Dedifferentiated amniotic fluid mesenchymal stem cell (primary cell): Measurements from ENCODE around the gene SECISBP2.
"Not testable (repeated sequence)": the region's sequence is repeated elsewhere in the genome, so short reads cannot be mapped to it uniquely, and the experiment has no call there.

Source experiments
- DNase-seq: peaks from one replicate; pipeline ENCODE4 v3.0.0-alpha.2; 2016; ENCODE audit errors: extremely low spot score

SECISBP2 gene

DNA sequence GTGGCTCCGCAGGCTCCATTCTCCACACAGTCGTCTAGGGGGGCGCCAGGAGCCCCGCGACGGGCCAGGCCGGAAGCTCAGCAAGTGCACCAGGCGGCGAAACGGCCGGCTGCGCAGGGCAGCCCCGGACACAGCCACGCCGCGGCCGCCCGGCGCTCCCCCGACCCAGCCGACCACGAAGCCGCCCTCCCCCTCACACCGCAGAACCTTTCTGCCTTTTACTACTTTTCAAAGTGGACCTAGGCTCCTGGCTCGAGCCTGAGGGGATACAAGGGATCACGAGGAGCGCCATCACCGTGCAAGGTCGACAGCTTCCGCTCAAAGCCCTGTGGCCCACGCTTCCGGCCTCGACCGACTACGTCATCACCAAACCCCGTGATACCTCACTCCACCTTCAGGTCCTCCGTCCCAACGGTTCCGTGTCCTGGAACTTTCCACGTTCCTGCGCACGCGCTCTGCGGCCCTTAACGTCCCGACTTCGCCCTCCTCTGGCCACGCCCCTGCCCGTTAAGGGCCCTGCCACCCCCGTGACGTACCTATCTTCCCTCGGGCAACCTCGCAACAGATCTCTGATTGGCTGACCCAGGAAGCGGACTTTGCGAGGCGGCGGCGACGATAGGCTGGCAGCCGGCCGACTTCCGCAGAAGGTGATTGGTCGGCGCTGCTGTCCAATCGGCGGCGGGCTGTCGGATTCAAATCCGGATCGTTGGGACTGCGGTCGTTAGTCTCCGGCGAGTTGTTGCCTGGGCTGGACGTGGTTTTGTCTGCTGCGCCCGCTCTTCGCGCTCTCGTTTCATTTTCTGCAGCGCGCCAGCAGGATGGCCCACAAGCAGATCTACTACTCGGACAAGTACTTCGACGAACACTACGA, 7.6 kb upstream of the SECISBP2 start, which contains the start of gene CKS2:
Gene CKS2 (plus strand): TSS at position 721 of the 871 bp plus-strand sequence. CDS start 98 bp downstream, at position 819.
- peak; percentile 100 for DNase-seq

DNA sequence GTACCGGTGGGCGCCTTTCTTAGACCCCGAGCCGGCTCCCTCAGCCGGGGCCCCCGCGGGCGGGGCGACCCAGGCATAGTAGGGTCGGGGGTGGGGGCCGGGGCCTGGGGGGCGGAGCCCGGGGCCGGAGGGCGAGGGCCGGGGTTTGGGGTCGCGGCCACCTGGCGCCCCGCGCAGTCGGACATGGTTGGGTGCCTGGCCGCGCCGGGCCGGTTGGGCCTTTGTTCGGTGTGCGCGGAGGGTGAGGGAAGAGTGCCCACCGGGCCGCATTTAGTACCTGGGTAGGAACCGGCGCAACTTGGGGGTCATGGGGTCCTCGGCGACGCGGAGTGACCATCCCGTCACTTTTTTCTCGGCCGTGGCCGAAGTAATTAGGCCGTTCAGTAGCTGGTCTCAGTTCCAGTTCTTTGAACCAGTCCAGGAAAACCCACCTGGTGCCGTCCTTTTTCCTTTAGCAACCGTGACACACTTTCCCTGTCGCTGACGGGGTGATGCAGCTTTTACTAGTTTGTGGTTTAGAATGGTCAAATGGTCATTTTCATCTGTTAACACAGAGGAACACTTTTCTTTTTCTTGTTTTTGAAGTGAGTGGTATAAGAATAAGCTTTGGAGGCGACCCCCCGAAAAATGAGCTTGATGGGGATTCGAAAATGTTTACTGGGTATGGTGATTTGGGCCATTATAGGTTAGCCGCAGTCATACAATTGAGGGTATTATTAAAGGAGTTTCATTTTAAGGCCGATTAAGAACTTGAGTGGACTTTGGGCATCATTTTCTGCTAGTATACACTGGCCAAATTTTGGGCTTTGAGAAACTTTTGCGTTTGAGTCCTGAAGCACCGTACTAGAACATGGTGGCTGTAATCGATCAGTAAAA, 6.7 kb upstream of the SECISBP2 start:
- no peak for DNase-seq

DNA sequence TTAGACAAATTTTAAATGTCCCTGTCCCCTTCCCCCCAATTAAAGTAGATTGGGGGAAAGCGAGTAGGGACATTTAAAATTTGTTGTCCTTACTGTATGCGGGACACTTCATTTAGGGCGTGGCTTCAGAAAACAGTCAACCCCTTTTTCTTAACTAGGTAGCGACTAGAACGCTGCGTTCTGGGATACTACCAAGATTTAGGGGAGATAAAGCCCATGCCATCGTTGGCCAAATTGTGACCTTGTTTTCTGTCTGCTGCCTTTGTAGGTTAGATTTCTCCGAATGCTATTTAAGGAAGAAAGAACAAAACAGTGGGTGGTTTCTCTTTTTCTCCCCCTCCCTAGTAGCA, 6.1 kb upstream of the SECISBP2 start:
- peak; percentile 17 for DNase-seq

DNA sequence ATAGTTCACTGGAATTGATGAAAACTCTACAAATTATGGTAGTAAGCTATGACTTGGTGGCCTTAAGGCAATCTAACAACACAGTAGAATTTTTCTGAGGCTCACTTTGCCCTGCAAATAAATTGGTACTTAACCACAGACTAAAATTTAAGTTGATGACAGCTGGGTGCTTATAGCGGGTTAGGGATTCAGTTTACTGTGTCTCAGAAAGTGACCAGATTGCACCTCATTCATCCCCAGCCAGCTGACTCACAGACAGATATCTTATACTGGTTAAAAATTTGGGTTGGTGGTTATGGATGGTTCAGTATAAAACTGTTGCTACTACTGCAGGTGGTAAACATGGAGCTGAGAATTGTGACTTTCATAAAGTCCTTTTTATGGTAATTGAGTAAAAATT, 4.5 kb upstream of the SECISBP2 start:
- no peak for DNase-seq

DNA sequence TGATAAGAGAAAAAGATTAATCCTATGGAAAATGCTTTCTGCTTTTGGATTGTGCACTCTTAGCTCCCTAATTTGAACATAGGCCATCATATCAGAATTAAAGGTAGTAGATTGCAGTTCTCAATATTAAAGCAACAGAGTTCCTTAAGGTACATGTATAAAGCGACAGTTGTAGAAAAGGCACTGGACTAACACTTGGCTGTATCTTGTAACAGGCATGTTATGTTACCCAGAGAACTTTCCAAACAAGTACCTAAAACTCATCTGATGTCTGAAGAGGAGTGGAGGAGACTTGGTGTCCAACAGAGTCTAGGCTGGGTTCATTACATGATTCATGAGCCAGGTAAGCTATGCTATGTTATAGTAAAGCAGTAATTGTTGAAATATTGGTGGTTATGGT, 3.3 kb upstream of the SECISBP2 start:
- no peak for DNase-seq

DNA sequence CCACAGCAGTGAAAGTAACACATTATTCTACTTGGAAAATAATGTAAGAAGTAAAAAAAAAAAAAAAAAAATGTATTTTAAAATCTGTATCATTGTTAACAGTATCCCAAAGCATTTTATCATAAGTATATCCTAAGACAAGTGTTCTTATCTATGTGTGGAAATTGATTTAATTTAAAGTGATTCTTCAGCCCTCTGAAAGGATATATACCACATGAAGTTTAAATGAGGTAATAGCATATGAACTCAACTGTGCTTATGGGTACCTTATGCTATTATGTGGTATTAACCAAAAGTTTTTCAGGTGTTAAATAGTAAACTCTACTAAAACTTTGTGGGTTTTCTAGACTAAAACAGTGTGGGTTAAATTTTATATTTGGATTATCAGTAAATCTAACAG, 2.8 kb upstream of the SECISBP2 start:
- DNase-seq = no peak

DNA sequence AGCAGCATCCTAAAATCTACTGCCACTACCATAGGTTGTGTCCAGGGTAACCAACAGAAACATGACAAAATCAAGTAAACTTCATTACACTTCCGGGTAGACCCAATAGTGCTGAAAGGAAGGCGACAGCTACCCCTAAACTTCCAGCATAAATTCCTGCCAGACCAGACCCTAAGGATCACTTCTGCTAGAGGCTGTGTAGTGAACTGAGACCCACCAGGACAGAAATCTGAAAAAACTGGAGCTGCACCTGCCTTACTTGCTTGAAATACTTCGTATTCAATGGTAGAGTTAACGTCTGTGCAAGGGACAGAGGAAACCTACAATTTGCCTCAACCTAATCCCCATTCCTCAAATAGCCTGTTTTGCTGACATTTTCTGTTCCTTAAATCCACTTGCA, 1.0 kb upstream of the SECISBP2 start:
- no peak for DNase-seq

DNA sequence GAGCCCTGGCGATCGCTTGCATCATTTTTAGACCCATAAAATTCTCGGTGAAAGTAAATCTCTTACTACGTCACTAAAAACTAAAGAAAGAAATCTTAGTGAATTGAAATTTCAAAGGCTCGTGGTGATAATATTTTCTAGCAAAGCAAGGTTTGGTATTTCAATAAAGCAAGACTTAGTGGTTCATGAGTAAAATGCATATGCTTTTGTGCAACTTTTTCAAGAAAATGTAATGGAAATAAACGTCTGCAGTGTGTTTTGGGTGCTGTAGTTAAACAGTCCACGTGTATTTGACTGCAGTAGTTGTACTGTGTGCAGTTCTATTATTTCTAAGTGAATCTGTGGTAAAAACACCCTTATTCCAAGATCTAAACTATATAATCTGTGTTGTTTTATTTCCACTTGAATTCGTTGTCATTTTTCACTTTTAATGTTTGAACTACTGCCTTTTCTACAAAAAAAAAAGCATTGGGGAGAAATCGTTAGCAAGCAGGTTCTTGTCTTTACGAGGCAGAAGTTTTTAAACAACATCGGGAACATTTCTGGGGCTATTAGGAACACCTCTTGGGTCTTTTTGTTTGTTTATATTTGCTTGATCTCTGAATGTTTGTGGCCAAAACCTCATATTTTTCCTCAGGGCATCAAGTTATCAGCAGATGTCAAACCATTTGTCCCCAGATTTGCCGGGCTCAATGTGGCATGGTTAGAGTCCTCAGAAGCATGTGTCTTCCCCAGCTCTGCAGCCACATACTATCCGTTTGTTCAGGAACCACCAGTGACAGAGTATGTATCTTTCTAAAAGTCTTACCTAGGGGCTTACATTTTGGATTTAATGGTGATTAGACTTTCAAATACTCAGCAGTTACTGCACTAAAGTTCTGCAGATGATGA, 960 bp downstream of the SECISBP2 start:
- no peak for DNase-seq

DNA sequence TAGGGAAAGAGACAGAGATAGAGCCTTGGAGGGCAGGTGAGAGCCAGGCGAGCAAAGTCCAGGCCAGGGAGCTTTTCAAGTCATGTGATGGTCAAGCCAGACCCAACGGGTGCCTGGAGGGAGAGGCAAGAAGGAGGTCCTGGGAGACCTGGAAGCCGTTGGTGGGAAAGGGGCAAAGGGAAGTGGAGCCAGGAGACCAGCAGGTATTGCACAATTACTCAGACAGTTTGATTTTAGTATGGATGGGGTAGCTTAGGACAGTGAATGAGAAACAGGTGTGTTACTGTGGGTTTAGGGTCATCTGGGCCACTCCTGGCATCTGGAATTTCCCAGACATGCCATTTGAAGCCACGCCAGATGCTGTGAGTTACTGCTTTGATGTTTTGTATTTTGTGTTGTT, 5.1 kb downstream of the SECISBP2 start:
- DNase-seq = no peak

DNA sequence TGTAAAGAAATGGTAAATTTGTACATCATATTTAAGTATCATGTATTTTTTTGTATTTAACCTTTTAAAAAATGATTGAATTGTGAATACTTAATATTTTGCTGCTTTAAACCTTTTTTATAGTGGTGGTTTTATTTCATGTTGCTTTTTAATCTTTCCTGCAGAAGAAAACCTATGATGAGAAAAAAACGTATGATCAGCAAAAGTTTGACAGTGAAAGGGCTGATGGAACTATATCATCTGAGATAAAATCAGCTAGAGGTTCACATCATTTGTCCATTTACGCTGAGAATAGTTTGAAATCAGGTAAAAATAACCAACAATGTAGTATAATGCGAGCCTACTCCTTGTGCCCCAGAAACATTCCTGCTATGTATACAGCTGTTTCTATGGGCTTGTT, 7.4 kb downstream of the SECISBP2 start:
- DNase-seq = no peak

DNA sequence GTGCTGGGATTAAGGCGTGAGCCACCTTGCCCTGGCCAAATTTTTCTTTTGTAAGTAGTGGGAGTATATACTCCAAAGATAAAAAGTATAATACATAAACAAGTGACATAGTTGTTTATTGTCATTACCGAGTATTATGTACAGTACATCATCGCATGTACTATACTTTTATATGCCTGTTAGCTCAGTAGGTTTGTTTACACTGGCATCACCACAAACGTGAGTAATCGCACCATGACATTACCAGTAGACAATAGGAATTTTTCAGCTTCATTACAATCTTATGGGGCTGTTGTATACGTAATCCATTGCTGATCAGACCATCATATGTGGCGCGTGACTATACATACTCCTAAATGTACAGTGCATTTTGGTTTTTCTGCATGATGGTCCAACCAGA, 9.8 kb downstream of the SECISBP2 start:
- DNase-seq = no peak

DNA sequence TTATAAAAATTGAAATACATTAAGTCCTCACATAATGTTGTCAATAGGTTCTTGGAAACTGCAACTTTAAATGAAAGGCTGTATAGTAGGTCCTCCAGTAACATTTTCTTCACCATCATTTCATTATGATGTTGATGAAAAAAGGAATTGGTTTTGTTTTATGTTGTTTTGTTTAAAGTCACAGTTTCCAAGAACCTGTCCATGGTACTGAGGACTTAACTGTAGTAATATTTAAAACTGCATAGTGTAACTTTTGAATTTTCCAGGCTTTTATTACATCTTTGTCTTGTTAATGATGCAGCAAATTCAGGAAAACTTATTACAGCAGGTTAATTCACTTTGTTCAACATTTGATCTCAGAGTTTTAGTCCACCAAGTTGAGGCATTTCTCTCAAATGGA, 11.6 kb downstream of the SECISBP2 start:
- no peak for DNase-seq

DNA sequence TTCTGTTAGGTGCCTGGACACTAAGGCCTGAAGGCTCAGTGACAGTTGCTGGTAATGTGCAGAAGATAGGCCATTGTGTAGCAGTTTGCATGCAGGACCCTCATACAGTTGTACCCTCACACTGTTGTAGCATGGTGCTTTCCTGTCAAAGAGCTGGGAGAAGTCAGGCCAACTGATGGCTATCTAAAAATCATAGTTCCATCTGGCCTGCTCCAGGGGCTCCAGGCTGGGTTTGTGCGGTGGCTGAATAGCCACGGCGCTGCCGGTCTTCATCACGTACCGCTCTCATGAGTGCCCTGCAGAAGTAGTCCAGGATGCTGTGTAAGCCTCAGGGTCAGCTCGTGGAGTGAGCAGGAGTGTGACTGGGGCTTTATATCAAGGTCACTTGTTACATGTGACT, 12.2 kb downstream of the SECISBP2 start:
- no peak for DNase-seq

DNA sequence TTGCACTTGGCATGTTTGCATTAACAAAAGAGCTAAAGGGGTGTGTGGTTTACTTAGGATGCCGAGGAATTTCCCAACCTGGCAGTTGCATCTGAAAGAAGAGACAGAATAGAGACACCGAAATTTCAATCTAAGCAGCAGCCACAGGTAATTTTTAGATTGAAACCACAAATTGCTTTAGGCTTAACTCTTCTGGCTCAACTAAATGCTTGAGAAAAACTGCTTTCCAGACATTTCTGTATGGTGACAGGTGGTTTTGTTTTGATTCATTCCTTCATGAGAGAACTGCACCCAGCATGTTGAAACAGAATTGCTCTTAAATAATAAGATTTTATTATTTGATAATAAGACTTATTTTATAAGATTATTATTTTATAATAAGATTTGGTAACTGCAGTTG, 21.5 kb downstream of the SECISBP2 start:
- DNase-seq = no peak

DNA sequence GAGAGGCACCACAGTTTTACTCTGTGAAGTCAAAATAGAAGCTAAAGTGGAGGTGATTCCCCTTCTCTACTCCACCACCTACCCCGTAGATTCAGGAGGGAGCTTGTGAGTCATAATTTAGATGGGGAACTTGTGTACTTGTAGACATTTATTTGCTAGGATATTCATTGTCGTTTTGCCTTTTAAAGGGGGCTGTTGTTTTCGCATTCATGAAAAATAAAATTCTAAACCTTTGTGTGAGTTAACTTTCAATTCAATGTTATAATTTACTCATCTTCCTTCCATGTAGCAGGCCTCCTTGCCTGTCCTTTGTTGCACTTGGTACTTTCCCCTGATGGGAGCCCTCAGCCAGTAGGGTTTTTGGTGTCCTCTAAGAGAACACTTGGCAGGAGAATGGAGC, 22.0 kb downstream of the SECISBP2 start:
- no peak for DNase-seq

DNA sequence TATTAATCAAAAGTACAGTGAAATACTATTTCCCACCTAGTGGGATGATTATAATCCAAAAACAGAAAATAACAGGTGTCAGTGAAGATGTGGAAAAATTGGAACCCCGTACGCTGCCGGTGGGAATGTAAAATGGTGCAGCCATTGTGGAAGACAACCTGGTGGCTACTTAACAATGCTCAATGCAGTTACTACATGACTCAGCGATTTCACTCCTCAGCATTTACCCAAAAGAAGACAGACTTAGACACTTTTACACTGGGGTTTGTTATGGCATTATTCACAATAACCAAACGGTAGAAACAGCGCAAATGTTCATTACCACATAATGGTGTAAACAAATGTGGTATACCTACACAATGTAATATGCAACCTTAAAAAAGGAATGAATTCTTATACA, 23.9 kb downstream of the SECISBP2 start:
- DNase-seq = no peak

DNA sequence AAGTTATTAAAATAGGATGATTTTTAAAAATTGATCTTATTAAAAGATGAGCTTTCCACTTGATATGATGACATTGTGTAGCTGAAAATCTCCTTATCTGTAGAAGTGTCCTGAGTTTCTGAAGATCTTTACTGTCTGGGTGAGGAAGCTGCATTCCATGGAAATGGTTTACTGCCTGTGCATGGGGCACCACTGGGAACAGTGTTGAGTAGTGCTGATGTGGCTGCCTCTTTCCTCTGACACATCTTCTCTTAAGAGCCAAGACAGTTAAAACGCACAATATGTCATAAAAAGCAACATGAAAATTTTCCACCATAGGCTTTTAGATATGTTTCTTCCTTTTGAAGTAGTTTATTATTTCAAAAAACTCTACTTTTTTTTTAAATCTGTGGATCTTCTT, 24.6 kb downstream of the SECISBP2 start:
- no peak for DNase-seq

DNA sequence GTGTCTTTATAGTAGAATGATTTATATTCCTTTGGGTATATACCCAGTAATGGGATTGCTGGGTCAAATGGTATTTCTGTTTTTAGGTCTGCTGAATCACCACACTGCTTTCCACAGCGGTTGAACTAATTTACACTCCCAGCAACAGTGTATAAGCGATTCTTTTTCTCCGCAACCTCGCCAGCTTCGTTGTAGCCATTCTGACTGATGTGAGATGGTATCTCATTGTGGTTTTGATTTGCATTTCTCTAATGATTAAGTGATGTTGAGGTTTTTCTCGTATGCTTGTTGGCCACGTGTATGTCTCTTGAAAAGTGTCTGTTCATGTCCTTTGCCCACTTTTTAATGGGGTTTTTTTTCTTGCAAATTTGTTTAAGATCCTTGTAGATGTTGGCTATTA, 25.5 kb downstream of the SECISBP2 start:
- DNase-seq = not testable (repeated sequence)

DNA sequence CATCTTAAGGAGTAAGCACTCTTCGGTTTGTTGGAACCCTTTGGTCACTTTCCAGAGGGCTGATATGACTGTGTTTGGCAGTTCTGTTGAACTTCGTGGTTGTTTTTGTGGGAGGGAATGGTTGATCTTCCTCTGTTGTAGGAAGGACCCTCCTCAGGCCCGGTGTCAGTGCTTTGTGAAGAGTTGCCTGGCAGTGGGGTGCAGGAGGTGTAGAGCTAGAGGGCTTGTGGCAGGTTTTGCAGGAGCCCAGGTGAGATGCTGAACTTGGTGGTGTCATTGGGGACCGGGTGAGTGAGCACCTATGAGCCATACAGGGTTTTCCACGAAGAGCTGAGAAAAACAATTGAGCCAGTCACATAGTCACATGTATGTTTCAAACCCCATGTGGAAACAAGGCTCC, 27.2 kb downstream of the SECISBP2 start:
- DNase-seq = no peak

DNA sequence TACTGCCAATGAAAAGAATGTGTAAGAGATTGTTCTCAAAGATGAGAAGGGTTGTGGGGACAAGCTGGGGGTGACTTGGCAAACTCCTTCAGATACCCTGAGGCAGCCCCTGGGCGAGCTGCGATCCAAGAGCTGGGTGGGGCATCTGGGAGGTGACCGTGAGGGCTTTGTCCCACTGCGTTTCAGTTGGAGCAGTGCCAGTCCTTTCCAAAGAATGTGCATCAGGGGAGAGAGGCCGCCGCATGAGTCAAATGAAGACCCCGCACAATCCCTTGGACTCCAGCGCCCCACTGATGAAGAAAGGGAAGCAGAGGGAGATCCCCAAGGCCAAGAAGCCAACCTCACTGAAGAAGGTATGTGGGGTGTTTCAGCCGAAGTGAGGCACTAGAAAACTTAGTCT, 28.4 kb downstream of the SECISBP2 start:
- DNase-seq = no peak

DNA sequence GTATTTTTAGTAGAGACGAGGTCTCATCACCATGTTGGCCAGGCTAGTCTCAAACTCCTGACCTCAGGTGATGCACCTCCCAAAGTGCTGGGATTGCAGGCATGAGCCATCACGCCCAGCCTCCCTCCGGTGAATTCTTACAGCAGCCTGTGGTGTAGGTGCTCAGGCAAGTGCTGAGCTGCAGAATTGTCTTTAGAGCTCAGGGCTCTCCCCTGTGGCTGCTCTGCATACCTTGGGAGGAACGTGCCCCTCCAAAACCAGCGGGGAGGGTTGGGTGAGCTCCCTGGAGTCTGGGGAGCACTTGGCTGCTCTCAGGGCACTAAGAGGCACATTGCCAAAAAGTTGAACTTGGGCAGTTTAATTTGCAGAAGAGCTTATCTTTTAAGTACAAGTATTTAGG, 29.4 kb downstream of the SECISBP2 start:
- DNase-seq = no peak

DNA sequence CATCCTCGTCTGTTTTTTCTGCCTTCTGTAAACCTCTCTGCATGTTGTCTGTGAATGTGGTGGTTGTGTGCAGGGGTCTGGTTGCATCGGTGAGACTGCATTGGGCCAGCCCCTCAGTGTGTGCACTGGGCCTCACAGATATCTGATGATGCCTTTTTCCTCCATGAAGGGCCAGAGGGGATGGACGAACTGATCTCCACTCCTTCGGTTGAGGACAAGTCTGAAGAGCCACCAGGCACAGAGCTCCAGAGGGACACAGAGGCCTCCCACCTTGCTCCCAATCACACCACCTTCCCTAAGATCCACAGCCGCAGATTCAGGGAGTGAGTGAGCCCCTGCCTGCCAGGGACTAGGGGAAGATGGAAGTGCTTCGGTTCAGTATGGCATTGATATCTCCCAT, 31.3 kb downstream of the SECISBP2 start:
- no peak for DNase-seq
